Measurements from ENCODE around the gene FARP2. TPM values are rescaled to one million over a fixed set of nuclear protein-coding genes. Genes with fewer than 3 reads are reported as not detected.
A peak's percentile ranks its signal among the peaks of the same experiment; 100 is the strongest.

The FARP2 gene
- total RNA-seq, 2 donors from 2014 or later: 30.1 to 44.2 TPM

GRCh38 chr2:241508240-241509154, 152.4 kb downstream of the FARP2 start, which contains the start of gene STK25:
STK25 (minus strand) TSS chr2:241508584; CDS start chr2:241508035, 549 bp downstream.
- H3K4me1 ChIP-seq: peaks cover 63% of the 10 kb centered on the region
- peak within 1 kb of the TSS; percentile 56 to 88 for H3K4me3 ChIP-seq
- peak; percentile 97 to 98 (median 98) for DNase-seq
- TF ChIP-seq POLR2A (IDR thresholded peaks at IDR 0.05) (peak; percentile 43 to 71 (median 65)), CTCF (IDR thresholded peaks at IDR 0.05) (no peak)
- H3K9me3 ChIP-seq: no peaks in the 10 kb centered on the region
- H3K27me3 ChIP-seq: no peaks in the 10 kb centered on the region
- ATAC-seq: peak; percentile 94
- no peaks in the 10 kb centered on the region for H3K36me3 ChIP-seq (replicated peaks in 1 of 2; ENCODE audit: insufficient read depth in 1 of 2, low read depth in 2 of 2)
- peak within 1 kb of the TSS; percentile 65 to 91 (median 85) for H3K27ac ChIP-seq
- intact Hi-C loops (cut with DNase I): no loop called here
- WGBS, 2 donors: 2% methylated on average over 89 of the region's 122 CpGs; no CpG with 5 or more reads in 1 of the 2 donors

GRCh38 chr2:241509155-241509784, 153.2 kb downstream of the FARP2 start:
- peaks cover 58% of the 10 kb centered on the region for H3K4me1 ChIP-seq
- 34 to 46% methylated on average over 10 to 24 of the region's 24 CpGs for WGBS, 2 donors
- no peaks in the 10 kb centered on the region for H3K9me3 ChIP-seq
- intact Hi-C loops (cut with DNase I): no loop called here
- DNase-seq (no peak), ATAC-seq (no peak)
- H3K36me3 ChIP-seq (replicated peaks in 1 of 2; ENCODE audit: insufficient read depth in 1 of 2, low read depth in 2 of 2): no peaks in the 10 kb centered on the region
- peak overlapping the region; percentile 56 to 88 for H3K4me3 ChIP-seq
- no peaks in the 10 kb centered on the region for H3K27me3 ChIP-seq
- TF ChIP-seq POLR2A (IDR thresholded peaks at IDR 0.05) (no peak), CTCF (IDR thresholded peaks at IDR 0.05) (no peak)
- H3K27ac ChIP-seq: peak overlapping the region; percentile 52 to 91 (median 85)

- H3K4me1 ChIP-seq: peaks cover 51% of the 10 kb centered on the region
- WGBS, 2 donors: 31 to 49% methylated on average over 5 to 6 of the region's 6 CpGs
- TF ChIP-seq CTCF (IDR thresholded peaks at IDR 0.05): no peak
- TF ChIP-seq POLR2A (IDR thresholded peaks at IDR 0.05): peak in 2 of 3 donors; percentile 22 to 28
- H3K9me3 ChIP-seq: no peaks in the 10 kb centered on the region
- H3K4me3 ChIP-seq: no peak overlapping the region
- no peaks in the 10 kb centered on the region for H3K27me3 ChIP-seq
- intact Hi-C loops (cut with DNase I): no loop called here
- ATAC-seq (peak; percentile 11), DNase-seq (peak; percentile 64 to 86 (median 78))
- no peaks in the 10 kb centered on the region for H3K36me3 ChIP-seq (replicated peaks in 1 of 2; ENCODE audit: insufficient read depth in 1 of 2, low read depth in 2 of 2)
- H3K27ac ChIP-seq: peak overlapping the region; percentile 39 to 79 (median 67)
Measured at GRCh38 chr2:241511091-241511741, 155.1 kb downstream of the FARP2 start.

- H3K36me3 ChIP-seq (replicated peaks in 1 of 2; ENCODE audit: insufficient read depth in 1 of 2, low read depth in 2 of 2): no peaks in the 10 kb centered on the region
- DNase-seq (no peak), ATAC-seq (no peak)
- no peaks in the 10 kb centered on the region for H3K9me3 ChIP-seq
- intact Hi-C loops (cut with DNase I): no loop called here
- peaks cover 29% of the 10 kb centered on the region for H3K4me1 ChIP-seq
- WGBS, 2 donors: 82 to 83% methylated on average over 5 of the region's 5 CpGs
- no peak overlapping the region for H3K4me3 ChIP-seq
- H3K27ac ChIP-seq: no peak overlapping the region
- no peaks in the 10 kb centered on the region for H3K27me3 ChIP-seq
- TF ChIP-seq CTCF (IDR thresholded peaks at IDR 0.05): no peak
- TF ChIP-seq POLR2A (IDR thresholded peaks at IDR 0.05): no peak
Measured at GRCh38 chr2:241514553-241514952, 158.5 kb downstream of the FARP2 start.

All from body of pancreas (tissue), 4 donors.